ENCODE data around the gene RYK. TPM values are rescaled to one million over a fixed set of nuclear protein-coding genes. Genes with fewer than 3 reads are reported as not detected.

RYK gene
- total RNA-seq, 1 donor from 2014 or later: 57.1 TPM

- Histone ChIP-seq H3K4me3 (ENCODE audit: insufficient read depth, low read depth, low read length) (no peak overlapping the region), H3K79me2 (ENCODE audit: insufficient read depth, low read length) (no peaks in the 10 kb centered on the region), H3K9ac (ENCODE audit: low read length) (no peak overlapping the region), H3K27ac (ENCODE audit: low read depth, low read length) (no peak overlapping the region), H4K20me1 (ENCODE audit: insufficient read depth, low read length) (no peaks in the 10 kb centered on the region), H2AFZ (ENCODE audit: low read depth, low read length) (no peak overlapping the region), H3K4me2 (ENCODE audit: low read length) (no peak overlapping the region), H3K9me3 (ENCODE audit: insufficient read depth, low read depth, low read length) (no peaks in the 10 kb centered on the region), H3K36me3 (ENCODE audit: insufficient read depth, low read length) (no peaks in the 10 kb centered on the region), H3K27me3 (ENCODE audit: insufficient read depth, low read length) (no peaks in the 10 kb centered on the region), H3K4me1 (ENCODE audit: insufficient read depth, low read length) (no peaks in the 10 kb centered on the region)
- H3K27ac Mint-ChIP-seq (ENCODE audit: unreplicated experiment): no peak overlapping the region
- no peak overlapping the region for H3K4me3 Mint-ChIP-seq (ENCODE audit: unreplicated experiment)
- H3K27me3 Mint-ChIP-seq (ENCODE audit: low read depth, unreplicated experiment): no peaks in the 10 kb centered on the region
- DNase-seq (ENCODE audit: low read depth) (no peak), FAIRE-seq (no peak)
- peaks cover 4% of the 10 kb centered on the region for H3K4me1 Mint-ChIP-seq (ENCODE audit: low read depth, unreplicated experiment)
- no peaks in the 10 kb centered on the region for H3K9me3 Mint-ChIP-seq (ENCODE audit: unreplicated experiment)
- no peak for TF ChIP-seq CTCF (IDR thresholded peaks at IDR 0.05; ENCODE audit: insufficient read depth, low read depth, low read length)
- no peak for TF ChIP-seq EZH2 (IDR thresholded peaks at IDR 0.05; ENCODE audit: insufficient read depth, low read length)
- H3K36me3 Mint-ChIP-seq (ENCODE audit: low read depth, unreplicated experiment): no peaks in the 10 kb centered on the region
These were observed 43.9 kb upstream of the RYK start for GRCh38 chr3:134294302-134295280.

GRCh38 chr3:134291319-134292254 lies 40.9 kb upstream of the RYK start:
- no peaks in the 10 kb centered on the region for H3K36me3 ChIP-seq (ENCODE audit: insufficient read depth, low read length)
- Mint-ChIP-seq H3K27me3 (ENCODE audit: low read depth, unreplicated experiment) (no peaks in the 10 kb centered on the region), H3K36me3 (ENCODE audit: low read depth, unreplicated experiment) (no peaks in the 10 kb centered on the region), H3K27ac (ENCODE audit: unreplicated experiment) (no peak overlapping the region), H3K4me3 (ENCODE audit: unreplicated experiment) (no peak overlapping the region), H3K9me3 (ENCODE audit: unreplicated experiment) (no peaks in the 10 kb centered on the region), H3K4me1 (ENCODE audit: low read depth, unreplicated experiment) (no peaks in the 10 kb centered on the region)
- H4K20me1 ChIP-seq (ENCODE audit: insufficient read depth, low read length): no peaks in the 10 kb centered on the region
- no peak overlapping the region for H3K27ac ChIP-seq (ENCODE audit: low read depth, low read length)
- H3K4me2 ChIP-seq (ENCODE audit: low read length): no peak overlapping the region
- H3K9ac ChIP-seq (ENCODE audit: low read length): no peak overlapping the region
- FAIRE-seq: no peak
- no peaks in the 10 kb centered on the region for H3K79me2 ChIP-seq (ENCODE audit: insufficient read depth, low read length)
- DNase-seq (ENCODE audit: low read depth): peak; percentile 69
- H3K4me3 ChIP-seq (ENCODE audit: insufficient read depth, low read depth, low read length): no peak overlapping the region
- no peak overlapping the region for H2AFZ ChIP-seq (ENCODE audit: low read depth, low read length)
- TF ChIP-seq CTCF (IDR thresholded peaks at IDR 0.05; ENCODE audit: insufficient read depth, low read depth, low read length) (no peak), EZH2 (IDR thresholded peaks at IDR 0.05; ENCODE audit: insufficient read depth, low read length) (no peak)
- no peaks in the 10 kb centered on the region for H3K4me1 ChIP-seq (ENCODE audit: insufficient read depth, low read length)
- H3K9me3 ChIP-seq (ENCODE audit: insufficient read depth, low read depth, low read length): no peaks in the 10 kb centered on the region
- H3K27me3 ChIP-seq (ENCODE audit: insufficient read depth, low read length): no peaks in the 10 kb centered on the region
